Measurements from ENCODE around the gene NR2F1-AS1.

The NR2F1-AS1 gene

GRCh38 chr5:93585041-93585766 is 4.2 kb upstream of the NR2F1-AS1 start:
- TF ChIP-seq CTCF (IDR thresholded peaks at IDR 0.05), result no peak

- no peak for TF ChIP-seq CTCF (IDR thresholded peaks at IDR 0.05)
Observed at GRCh38 chr5:93584596-93585040, 3.6 kb upstream of the NR2F1-AS1 start.

- TF ChIP-seq CTCF (IDR thresholded peaks at IDR 0.05), result no peak
Observed at GRCh38 chr5:93583768-93584595, 3.0 kb upstream of the NR2F1-AS1 start.

GRCh38 chr5:93583439-93583767 is 2.4 kb upstream of the NR2F1-AS1 start:
- no peak for TF ChIP-seq CTCF (IDR thresholded peaks at IDR 0.05)

- no peak for TF ChIP-seq CTCF (IDR thresholded peaks at IDR 0.05)
Observed at GRCh38 chr5:93582677-93583438, 1.8 kb upstream of the NR2F1-AS1 start, which contains the start of gene NR2F1. Gene NR2F1 (plus strand): TSS chr5:93583222. CDS start chr5:93585024, 1,802 bp downstream.

- TF ChIP-seq CTCF (IDR thresholded peaks at IDR 0.05), result no peak
Observed at GRCh38 chr5:93582167-93582462, 1.1 kb upstream of the NR2F1-AS1 start.

GRCh38 chr5:93580063-93580926 is 724 bp downstream of the NR2F1-AS1 start:
- no peak for TF ChIP-seq CTCF (IDR thresholded peaks at IDR 0.05)
